Measurements from ENCODE around the gene TDG. TPM values are rescaled to one million over a fixed set of nuclear protein-coding genes. Genes with fewer than 3 reads are reported as not detected.

TDG gene
- total RNA-seq, 1 donor from 2014 or later = 34.9 TPM

DNA sequence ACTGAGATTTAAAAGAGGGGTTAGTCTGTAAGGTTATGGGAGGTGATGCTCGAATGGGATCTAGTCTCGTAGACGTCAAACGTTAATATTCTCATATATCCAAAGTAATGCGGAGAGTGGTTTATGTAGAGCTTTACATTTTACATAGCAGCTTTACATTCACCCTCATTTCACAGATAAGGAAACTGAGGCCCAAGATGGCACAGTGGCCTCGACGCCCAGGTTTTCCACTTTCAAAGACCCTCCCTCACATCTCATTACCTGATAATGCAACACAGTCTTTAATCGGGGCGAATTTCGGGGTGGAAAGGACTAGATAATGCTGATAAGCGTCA, 450 bp upstream of the TDG start:
- no peak for DNase-seq (ENCODE audit: low read depth)
- Histone ChIP-seq H3K27me3 (ENCODE audit: control insufficient read depth, insufficient read depth, low read length) (no peaks in the 10 kb centered on the region), H3K36me3 (ENCODE audit: control insufficient read depth, insufficient read depth, low read length) (no peaks in the 10 kb centered on the region), H3K4me3 (ENCODE audit: low read depth, low read length) (peak overlapping the region; percentile 96)
- TF ChIP-seq, protein P1, sequence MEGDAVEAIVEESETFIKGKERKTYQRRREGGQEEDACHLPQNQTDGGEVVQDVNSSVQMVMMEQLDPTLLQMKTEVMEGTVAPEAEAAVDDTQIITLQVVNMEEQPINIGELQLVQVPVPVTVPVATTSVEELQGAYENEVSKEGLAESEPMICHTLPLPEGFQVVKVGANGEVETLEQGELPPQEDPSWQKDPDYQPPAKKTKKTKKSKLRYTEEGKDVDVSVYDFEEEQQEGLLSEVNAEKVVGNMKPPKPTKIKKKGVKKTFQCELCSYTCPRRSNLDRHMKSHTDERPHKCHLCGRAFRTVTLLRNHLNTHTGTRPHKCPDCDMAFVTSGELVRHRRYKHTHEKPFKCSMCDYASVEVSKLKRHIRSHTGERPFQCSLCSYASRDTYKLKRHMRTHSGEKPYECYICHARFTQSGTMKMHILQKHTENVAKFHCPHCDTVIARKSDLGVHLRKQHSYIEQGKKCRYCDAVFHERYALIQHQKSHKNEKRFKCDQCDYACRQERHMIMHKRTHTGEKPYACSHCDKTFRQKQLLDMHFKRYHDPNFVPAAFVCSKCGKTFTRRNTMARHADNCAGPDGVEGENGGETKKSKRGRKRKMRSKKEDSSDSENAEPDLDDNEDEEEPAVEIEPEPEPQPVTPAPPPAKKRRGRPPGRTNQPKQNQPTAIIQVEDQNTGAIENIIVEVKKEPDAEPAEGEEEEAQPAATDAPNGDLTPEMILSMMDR (IDR thresholded peaks at IDR 0.05; ENCODE audit: insufficient read depth, low read length, poor library complexity, severe bottlenecking) = no peak

DNA sequence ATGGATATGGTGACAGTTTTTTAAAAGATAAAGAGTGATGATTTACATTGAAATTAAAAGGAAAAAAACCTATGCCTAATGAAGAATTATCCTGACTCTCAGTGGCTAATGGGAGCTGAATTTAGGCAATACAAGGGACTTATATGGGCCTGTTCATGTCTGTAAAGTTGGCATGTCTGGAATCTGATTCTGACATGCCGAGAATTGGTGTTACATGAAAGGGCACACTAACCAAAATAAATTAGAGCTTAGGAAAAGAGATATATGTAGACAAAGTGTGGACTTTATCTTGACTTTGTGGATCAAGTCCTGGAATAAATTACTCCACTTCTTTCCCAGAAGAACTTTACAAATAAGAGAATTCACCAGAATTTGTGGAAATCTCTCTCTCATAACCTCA, 1.1 kb downstream of the TDG start:
- TF ChIP-seq, protein P1 (IDR thresholded peaks at IDR 0.05; ENCODE audit: insufficient read depth, low read length, poor library complexity, severe bottlenecking) = no peak
- DNase-seq (ENCODE audit: low read depth) = no peak
- no peaks in the 10 kb centered on the region for H3K36me3 ChIP-seq (ENCODE audit: control insufficient read depth, insufficient read depth, low read length)
- H3K27me3 ChIP-seq (ENCODE audit: control insufficient read depth, insufficient read depth, low read length) = no peaks in the 10 kb centered on the region
- H3K4me3 ChIP-seq (ENCODE audit: low read depth, low read length) = peak overlapping the region; percentile 96

DNA sequence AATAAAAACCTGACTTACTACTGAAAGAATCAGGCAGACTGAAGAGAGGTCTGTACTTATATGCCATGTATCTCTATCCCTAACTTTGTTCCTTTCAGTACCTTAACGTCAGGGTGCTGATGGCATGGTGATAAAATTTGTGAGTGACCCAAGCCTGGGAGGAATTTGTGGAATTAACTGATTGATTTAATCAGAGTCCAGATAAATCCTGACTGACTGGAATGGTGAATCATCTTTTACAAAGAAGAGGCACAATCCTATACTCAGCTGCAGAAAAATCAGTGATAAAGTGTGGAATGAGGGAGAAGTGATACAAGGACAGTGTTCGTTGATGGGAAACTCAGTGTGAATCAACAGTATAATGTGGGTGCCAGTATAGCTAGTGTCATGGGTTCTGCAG, 3.7 kb downstream of the TDG start:
- Histone ChIP-seq H3K36me3 (ENCODE audit: control insufficient read depth, insufficient read depth, low read length) (peaks cover 1% of the 10 kb centered on the region), H3K27me3 (ENCODE audit: control insufficient read depth, insufficient read depth, low read length) (no peaks in the 10 kb centered on the region), H3K4me3 (ENCODE audit: low read depth, low read length) (no peak overlapping the region)
- TF ChIP-seq, protein P1 (IDR thresholded peaks at IDR 0.05; ENCODE audit: insufficient read depth, low read length, poor library complexity, severe bottlenecking) = no peak
- no peak for DNase-seq (ENCODE audit: low read depth)

DNA sequence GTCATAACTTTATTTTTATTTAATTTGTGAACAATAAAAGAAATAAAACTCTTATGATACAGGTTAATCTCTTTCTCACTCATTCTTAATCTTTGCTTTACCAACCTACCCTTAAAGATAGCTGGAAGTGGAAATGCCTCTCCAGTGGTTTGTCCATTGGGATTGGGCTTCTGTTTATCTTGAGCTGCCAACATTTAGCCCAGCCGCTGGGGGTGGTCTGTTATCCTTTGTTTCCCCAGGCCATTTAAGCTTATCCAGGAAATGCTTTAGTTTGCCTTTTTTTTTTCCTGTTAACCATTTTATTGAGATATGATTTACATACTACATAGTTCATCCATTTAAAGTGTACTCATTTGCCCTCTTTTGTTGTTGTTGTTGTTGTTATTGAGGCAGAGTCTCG, 8.2 kb downstream of the TDG start:
- no peak overlapping the region for H3K4me3 ChIP-seq (ENCODE audit: low read depth, low read length)
- H3K27me3 ChIP-seq (ENCODE audit: control insufficient read depth, insufficient read depth, low read length) = no peaks in the 10 kb centered on the region
- TF ChIP-seq, protein P1 (IDR thresholded peaks at IDR 0.05; ENCODE audit: insufficient read depth, low read length, poor library complexity, severe bottlenecking) = no peak
- H3K36me3 ChIP-seq (ENCODE audit: control insufficient read depth, insufficient read depth, low read length) = peaks cover 1% of the 10 kb centered on the region
- no peak for DNase-seq (ENCODE audit: low read depth)

DNA sequence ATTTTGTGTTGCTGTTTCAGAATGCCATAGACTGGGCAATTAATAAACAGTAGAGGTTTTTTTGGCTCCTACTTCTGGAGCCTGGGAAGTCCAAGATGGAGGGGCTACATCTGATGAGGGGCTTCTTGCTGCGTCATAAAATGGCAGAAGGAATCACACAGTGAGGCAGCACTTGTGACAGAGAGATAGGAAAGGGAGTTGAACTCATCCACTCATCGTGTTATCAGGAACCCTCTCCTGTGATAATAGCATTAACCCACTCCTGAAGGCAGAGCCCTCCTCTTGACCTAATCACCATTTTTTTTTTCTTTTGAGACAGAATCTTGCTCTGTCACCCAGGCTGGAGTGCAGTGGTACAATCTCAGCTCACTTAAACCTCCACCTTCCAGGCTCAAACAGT, 9.7 kb downstream of the TDG start:
- Histone ChIP-seq H3K36me3 (ENCODE audit: control insufficient read depth, insufficient read depth, low read length) (peaks cover 1% of the 10 kb centered on the region), H3K4me3 (ENCODE audit: low read depth, low read length) (no peak overlapping the region), H3K27me3 (ENCODE audit: control insufficient read depth, insufficient read depth, low read length) (no peaks in the 10 kb centered on the region)
- no peak for DNase-seq (ENCODE audit: low read depth)
- TF ChIP-seq, protein P1 (IDR thresholded peaks at IDR 0.05; ENCODE audit: insufficient read depth, low read length, poor library complexity, severe bottlenecking) = no peak

DNA sequence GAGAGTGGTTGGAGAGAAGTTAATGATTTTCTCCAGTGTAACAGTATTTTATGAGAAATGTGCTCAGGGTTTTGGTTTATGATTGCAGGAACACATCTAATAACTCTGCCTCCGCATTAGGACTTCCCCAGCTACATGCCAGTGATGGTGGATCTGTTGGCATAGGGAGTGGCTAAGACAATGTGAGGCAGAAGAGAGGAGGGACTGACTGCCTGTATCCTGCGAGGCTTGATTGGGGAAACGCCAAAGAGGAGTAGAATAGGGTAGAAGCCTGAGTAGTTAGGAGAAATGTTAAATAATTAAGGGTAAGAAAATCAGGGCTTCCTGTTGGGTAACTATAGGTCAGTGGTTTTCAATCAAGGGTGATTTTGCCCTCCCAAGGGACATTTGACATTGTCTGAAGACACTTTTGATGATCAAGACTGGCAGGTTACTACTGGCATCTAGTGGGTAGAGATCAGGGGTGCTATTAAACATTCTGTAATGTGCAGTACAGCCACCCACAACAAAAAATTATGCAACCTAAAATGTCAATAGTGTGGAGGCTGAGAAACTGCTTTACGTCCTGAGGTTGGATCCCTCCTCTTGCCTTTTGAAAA, 12.8 kb downstream of the TDG start:
- TF ChIP-seq, protein P1 (IDR thresholded peaks at IDR 0.05; ENCODE audit: insufficient read depth, low read length, poor library complexity, severe bottlenecking) = no peak
- H3K36me3 ChIP-seq (ENCODE audit: control insufficient read depth, insufficient read depth, low read length) = peaks cover 1% of the 10 kb centered on the region
- no peak for DNase-seq (ENCODE audit: low read depth)
- no peaks in the 10 kb centered on the region for H3K27me3 ChIP-seq (ENCODE audit: control insufficient read depth, insufficient read depth, low read length)
- H3K4me3 ChIP-seq (ENCODE audit: low read depth, low read length) = no peak overlapping the region

All from kidney epithelial cell (primary cell).